Osteoblast (primary cell): ENCODE measurements around the gene CHST15. TPM values are rescaled to one million over a fixed set of nuclear protein-coding genes. Genes with fewer than 3 reads are reported as not detected.

Experiments used
- DNase-seq: peaks from one replicate; pipeline ENCODE4 v3.0.0; 2011; ENCODE audit warnings: low spot score, mixed read lengths; ENCODE audit not compliant: insufficient read length; ENCODE audit errors: missing footprints
- H2AFZ ChIP-seq: 2 replicates; pipeline ENCODE4 v1.6.0; 2011; ENCODE audit warnings: mild to moderate bottlenecking, low read length
- H3K27ac ChIP-seq: 2 replicates; pipeline ENCODE4 v1.5.1; 2011; ENCODE audit warnings: mild to moderate bottlenecking, low read depth, low read length, moderate library complexity
- H3K27me3 ChIP-seq: 2 replicates; pipeline ENCODE4 v1.6.0; 2012; ENCODE audit warnings: mild to moderate bottlenecking, control low read depth, inconsistent platforms, low read length, moderate library complexity; ENCODE audit not compliant: insufficient read depth
- H3K36me3 ChIP-seq: 2 replicates; pipeline ENCODE4 v1.5.1; 2011; ENCODE audit warnings: mild to moderate bottlenecking, low read length, control low read depth, moderate library complexity; ENCODE audit not compliant: insufficient read depth
- H3K4me1 ChIP-seq: 2 replicates; pipeline ENCODE4 v1.5.1; 2011; ENCODE audit warnings: mild to moderate bottlenecking, low read length, control low read depth, moderate library complexity; ENCODE audit not compliant: insufficient read depth
- H3K4me2 ChIP-seq: 2 replicates; pipeline ENCODE4 v1.6.0; 2011; ENCODE audit warnings: mild to moderate bottlenecking, low read length; ENCODE audit not compliant: insufficient read depth
- H3K4me3 ChIP-seq: fragments of 200-600 bp; sonication (generic); 3 replicates; pipeline ENCODE4 v1.5.1; 2012; ENCODE audit warnings: mild to moderate bottlenecking, low read length, inconsistent platforms; ENCODE audit not compliant: insufficient read depth
- H3K79me2 ChIP-seq: 2 replicates; pipeline ENCODE4 v1.6.0; 2012; ENCODE audit warnings: mild to moderate bottlenecking, low read length, control low read depth, inconsistent platforms; ENCODE audit not compliant: insufficient read depth
- H3K9me3 ChIP-seq: 2 replicates; pipeline ENCODE4 v1.5.1; 2011; ENCODE audit warnings: low read depth, low read length, control low read depth
- H4K20me1 ChIP-seq: 2 replicates; pipeline ENCODE4 v1.6.0; 2012; ENCODE audit warnings: mild to moderate bottlenecking, low read length, control low read depth; ENCODE audit not compliant: insufficient read depth
- CTCF ChIP-seq: IDR thresholded peaks from 2 replicates; pipeline ENCODE4 v1.5.1; 2011; ENCODE audit warnings: mild to moderate bottlenecking, low read depth, low read length, moderate library complexity; ENCODE audit errors: extremely low read depth
- total RNA-seq: library from RNA; depleted of rRNA; stranded (reverse); fragments of >200 nt; gene quantifications from 2 replicates; pipeline ENCODE4 v1.2.3, GENCODE V29; 2012

Gene CHST15
- total RNA-seq, 1 donor: 22.8 TPM

- Histone ChIP-seq H3K9me3 (no peaks in the 10 kb centered on the region), H3K4me3 (no peak overlapping the region), H3K27me3 (no peaks in the 10 kb centered on the region), H3K79me2 (no peaks in the 10 kb centered on the region), H4K20me1 (peaks cover 6% of the 10 kb centered on the region), H3K4me2 (no peak overlapping the region), H3K27ac (no peak overlapping the region), H3K36me3 (no peaks in the 10 kb centered on the region), H2AFZ (no peak overlapping the region), H3K4me1 (peaks cover 10% of the 10 kb centered on the region)
- TF ChIP-seq CTCF: no peak
- no peak for DNase-seq
These were observed 52.8 kb downstream of the CHST15 start for GRCh38 chr10:124040451-124041188.

GRCh38 chr10:124039483-124040013 lies 53.9 kb downstream of the CHST15 start:
- Histone ChIP-seq H3K36me3 (no peaks in the 10 kb centered on the region), H3K27me3 (no peaks in the 10 kb centered on the region), H3K4me1 (peaks cover 10% of the 10 kb centered on the region), H2AFZ (no peak overlapping the region), H3K4me2 (no peak overlapping the region), H3K79me2 (no peaks in the 10 kb centered on the region), H4K20me1 (peaks cover 4% of the 10 kb centered on the region), H3K27ac (no peak overlapping the region), H3K9me3 (no peaks in the 10 kb centered on the region), H3K4me3 (no peak overlapping the region)
- TF ChIP-seq CTCF: no peak
- DNase-seq: no peak

- Histone ChIP-seq H3K27ac (no peak overlapping the region), H3K4me3 (no peak overlapping the region), H3K79me2 (no peaks in the 10 kb centered on the region), H2AFZ (no peak overlapping the region), H3K36me3 (no peaks in the 10 kb centered on the region), H3K4me2 (no peak overlapping the region), H3K27me3 (no peaks in the 10 kb centered on the region), H3K9me3 (no peaks in the 10 kb centered on the region), H4K20me1 (no peaks in the 10 kb centered on the region), H3K4me1 (peaks cover 23% of the 10 kb centered on the region)
- DNase-seq: peak; percentile 46
- no peak for TF ChIP-seq CTCF
These were observed 55.6 kb downstream of the CHST15 start for GRCh38 chr10:124037784-124038183.

- H2AFZ ChIP-seq: no peak overlapping the region
- H3K9me3 ChIP-seq: no peaks in the 10 kb centered on the region
- no peak overlapping the region for H3K4me2 ChIP-seq
- H3K36me3 ChIP-seq: no peaks in the 10 kb centered on the region
- no peak overlapping the region for H3K27ac ChIP-seq
- no peaks in the 10 kb centered on the region for H4K20me1 ChIP-seq
- H3K4me3 ChIP-seq: no peak overlapping the region
- H3K79me2 ChIP-seq: no peaks in the 10 kb centered on the region
- H3K4me1 ChIP-seq: peaks cover 23% of the 10 kb centered on the region
- TF ChIP-seq CTCF: no peak
- no peak for DNase-seq
- H3K27me3 ChIP-seq: no peaks in the 10 kb centered on the region
These were observed 56.1 kb downstream of the CHST15 start for GRCh38 chr10:124037286-124037685.
